ENCODE data around the gene RIMS4. TPM values are rescaled to one million over a fixed set of nuclear protein-coding genes. Genes with fewer than 3 reads are reported as not detected.

Gene RIMS4
- total and polyA plus RNA-seq, 12 donors = 0.11 to 6.3 (median 0.78) TPM; not detected in 1

DNA sequence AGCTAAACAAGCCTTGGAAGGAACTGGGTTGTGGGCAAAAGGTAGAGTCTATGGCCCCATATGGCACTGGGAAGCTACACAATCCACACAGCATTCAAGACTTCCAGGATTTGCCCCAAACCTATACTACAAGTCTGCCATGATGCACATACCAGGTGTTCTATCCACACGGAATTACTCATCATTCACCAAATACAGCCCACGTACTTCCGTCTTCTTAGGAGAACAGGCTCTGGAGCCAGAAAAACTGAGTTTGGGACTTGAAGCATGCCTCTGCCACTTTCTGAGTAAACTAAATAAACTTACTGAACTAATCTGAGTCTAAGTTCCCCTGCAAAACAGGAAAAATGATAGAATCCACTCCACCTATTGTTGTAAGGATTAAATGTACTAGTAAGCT lies 28.6 kb downstream of the RIMS4 start:
- Histone ChIP-seq H3K27ac (no peak overlapping the region), H3K4me1 (replicated peaks in 1 of 2) (no peaks in the 10 kb centered on the region), H3K36me3 (replicated peaks in 1 of 2) (no peaks in the 10 kb centered on the region), H3K9me3 (replicated peaks in 1 of 3) (no peaks in the 10 kb centered on the region), H3K4me3 (no peak overlapping the region), H3K27me3 (no peaks in the 10 kb centered on the region)
- 69 to 85% (median 77%) methylated on average over 3 of the region's 3 CpGs for WGBS, 4 donors
- intact Hi-C loops (cut with DNase I) = no loop called here
- DNase-seq = no peak
- TF ChIP-seq, protein P1, sequence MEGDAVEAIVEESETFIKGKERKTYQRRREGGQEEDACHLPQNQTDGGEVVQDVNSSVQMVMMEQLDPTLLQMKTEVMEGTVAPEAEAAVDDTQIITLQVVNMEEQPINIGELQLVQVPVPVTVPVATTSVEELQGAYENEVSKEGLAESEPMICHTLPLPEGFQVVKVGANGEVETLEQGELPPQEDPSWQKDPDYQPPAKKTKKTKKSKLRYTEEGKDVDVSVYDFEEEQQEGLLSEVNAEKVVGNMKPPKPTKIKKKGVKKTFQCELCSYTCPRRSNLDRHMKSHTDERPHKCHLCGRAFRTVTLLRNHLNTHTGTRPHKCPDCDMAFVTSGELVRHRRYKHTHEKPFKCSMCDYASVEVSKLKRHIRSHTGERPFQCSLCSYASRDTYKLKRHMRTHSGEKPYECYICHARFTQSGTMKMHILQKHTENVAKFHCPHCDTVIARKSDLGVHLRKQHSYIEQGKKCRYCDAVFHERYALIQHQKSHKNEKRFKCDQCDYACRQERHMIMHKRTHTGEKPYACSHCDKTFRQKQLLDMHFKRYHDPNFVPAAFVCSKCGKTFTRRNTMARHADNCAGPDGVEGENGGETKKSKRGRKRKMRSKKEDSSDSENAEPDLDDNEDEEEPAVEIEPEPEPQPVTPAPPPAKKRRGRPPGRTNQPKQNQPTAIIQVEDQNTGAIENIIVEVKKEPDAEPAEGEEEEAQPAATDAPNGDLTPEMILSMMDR (IDR thresholded peaks at IDR 0.05) = no peak
- TF ChIP-seq POLR2A (IDR thresholded peaks at IDR 0.05) = no peak

DNA sequence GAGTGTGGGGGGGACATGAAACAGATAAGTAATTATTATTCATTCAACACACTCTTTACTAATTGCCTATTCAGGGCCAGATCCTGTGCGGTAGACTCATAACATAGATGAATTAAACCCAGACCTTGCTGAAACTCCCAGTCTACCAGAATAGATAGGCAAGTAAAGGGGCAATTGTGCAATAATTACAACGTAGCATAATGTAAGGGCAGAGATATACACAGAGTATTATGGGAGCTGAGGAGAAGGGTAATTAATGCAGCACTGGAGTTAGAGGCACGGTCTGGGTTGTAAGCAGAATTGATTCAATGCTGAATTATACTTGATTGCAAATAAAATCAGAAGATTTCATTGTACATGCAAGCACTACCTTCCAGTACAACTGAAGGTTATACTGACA lies 29.2 kb downstream of the RIMS4 start:
- 64 to 79% (median 71%) methylated on average over 3 of the region's 3 CpGs for WGBS, 4 donors
- intact Hi-C loops (cut with DNase I) = no loop called here
- TF ChIP-seq POLR2A (IDR thresholded peaks at IDR 0.05) = no peak
- TF ChIP-seq, protein P1 (IDR thresholded peaks at IDR 0.05) = no peak

DNA sequence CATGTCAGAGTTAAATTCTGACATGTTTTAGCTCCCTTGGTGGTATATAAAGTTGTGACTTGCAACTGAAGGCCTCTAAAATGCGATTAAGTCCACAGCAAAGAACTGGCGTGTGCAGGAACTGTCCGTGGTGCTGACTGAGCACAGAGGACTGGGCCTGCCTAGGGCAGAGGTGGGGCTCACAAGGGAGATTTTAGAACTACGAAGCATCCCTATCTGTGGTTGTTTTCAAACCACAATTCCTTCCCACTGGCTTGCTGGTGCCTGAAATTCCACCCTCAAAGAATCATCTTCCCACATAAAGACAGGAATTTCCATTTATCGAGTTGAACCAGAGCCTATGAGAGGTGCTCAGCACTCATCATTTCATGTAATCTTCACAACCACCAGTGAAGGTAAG lies 30.1 kb downstream of the RIMS4 start:
- no peak overlapping the region for H3K4me3 ChIP-seq
- no peaks in the 10 kb centered on the region for H3K36me3 ChIP-seq (replicated peaks in 1 of 2)
- WGBS, 4 donors = 30 to 33% (median 31%) methylated on average over 5 of the region's 5 CpGs
- no peaks in the 10 kb centered on the region for H3K27me3 ChIP-seq
- no peaks in the 10 kb centered on the region for H3K4me1 ChIP-seq (replicated peaks in 1 of 2)
- DNase-seq = peak in 4 of 7 donors; percentile 31 to 56 (median 41)
- no peak for TF ChIP-seq POLR2A (IDR thresholded peaks at IDR 0.05)
- TF ChIP-seq, protein P1 (IDR thresholded peaks at IDR 0.05) = no peak
- H3K27ac ChIP-seq = no peak overlapping the region
- no peaks in the 10 kb centered on the region for H3K9me3 ChIP-seq (replicated peaks in 1 of 3)
- intact Hi-C loops (cut with DNase I) = no loop called here

More for the DNA sequence above, 29.2 kb downstream of the RIMS4 start:
- Histone ChIP-seq H3K36me3 (replicated peaks in 1 of 2) (no peaks in the 10 kb centered on the region), H3K4me1 (replicated peaks in 1 of 2) (no peaks in the 10 kb centered on the region), H3K9me3 (replicated peaks in 1 of 3) (no peaks in the 10 kb centered on the region), H3K27me3 (no peaks in the 10 kb centered on the region), H3K27ac (no peak overlapping the region), H3K4me3 (no peak overlapping the region)
- DNase-seq = no peak

DNA sequence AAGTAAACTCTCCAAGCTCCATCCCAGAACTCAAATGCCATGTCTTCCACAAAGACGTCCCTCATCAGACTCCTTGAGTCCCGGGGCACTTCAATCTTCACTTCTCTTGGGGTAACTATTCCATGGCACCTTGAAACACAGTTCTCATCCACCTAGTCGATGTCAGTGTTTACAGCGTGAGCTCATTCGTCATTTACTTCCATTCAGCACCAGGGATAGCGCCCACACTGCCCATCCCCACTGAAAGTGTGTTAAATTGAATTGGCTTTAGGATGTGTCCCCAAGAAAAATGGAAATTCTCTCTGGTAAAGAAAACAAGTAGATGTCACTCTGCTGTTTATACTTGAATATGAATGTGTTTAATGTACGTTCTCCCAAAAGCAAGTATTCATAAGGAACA lies 33.4 kb downstream of the RIMS4 start:
- WGBS, 4 donors = 13 to 17% (median 15%) methylated on average over 7 of the region's 7 CpGs
- H3K4me1 ChIP-seq (replicated peaks in 1 of 2) = no peaks in the 10 kb centered on the region
- intact Hi-C loops (cut with DNase I) = no loop called here
- peak in 1 of 7 donors; percentile 9 for DNase-seq
- no peaks in the 10 kb centered on the region for H3K36me3 ChIP-seq (replicated peaks in 1 of 2)
- no peak for TF ChIP-seq POLR2A (IDR thresholded peaks at IDR 0.05)
- TF ChIP-seq, protein P1 (IDR thresholded peaks at IDR 0.05) = no peak
- no peaks in the 10 kb centered on the region for H3K9me3 ChIP-seq (replicated peaks in 1 of 3)
- H3K27ac ChIP-seq = no peak overlapping the region
- H3K27me3 ChIP-seq = no peaks in the 10 kb centered on the region
- no peak overlapping the region for H3K4me3 ChIP-seq
